ENCODE results near the gene TRIM45.

Gene TRIM45

DNA sequence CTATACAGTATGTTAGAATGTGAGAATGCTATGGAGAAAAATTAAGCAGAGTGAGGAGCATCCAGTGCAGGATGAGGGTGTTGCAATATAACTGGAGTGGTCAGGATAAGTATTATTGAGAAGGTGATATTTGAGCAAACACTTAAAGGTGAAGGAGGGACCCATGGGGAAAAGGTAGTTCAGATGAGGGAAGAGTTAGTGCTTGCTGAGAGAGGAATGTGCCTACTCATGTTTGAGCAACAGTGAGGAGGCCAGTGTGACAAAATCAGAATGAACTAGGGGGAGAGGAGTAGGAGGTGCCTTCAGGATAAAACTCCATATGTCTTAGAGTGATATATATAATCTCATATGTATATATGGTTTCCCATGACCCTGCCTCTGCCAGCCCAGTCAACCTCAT, 6.2 kb upstream of the TRIM45 start:
- H2BK5ac ChIP-seq (ENCODE audit: low read depth, low read length, poor library complexity, severe bottlenecking): no peak overlapping the region
- H3K27ac ChIP-seq (ENCODE audit: low read length, poor library complexity, severe bottlenecking): no peak overlapping the region
- no peak overlapping the region for H3K4me3 ChIP-seq (ENCODE audit: insufficient read depth in 1 of 2, low read depth in 1 of 2, low read length in 2 of 2)
- no peaks in the 10 kb centered on the region for H3K36me3 ChIP-seq (ENCODE audit: control insufficient read depth in 1 of 2, insufficient read depth in 2 of 2, low read depth in 1 of 2, low read length in 2 of 2)
- no peak overlapping the region for H3K14ac ChIP-seq (ENCODE audit: low read length in 2 of 2)
- peak overlapping the region; percentile 7 for H3K9ac ChIP-seq (ENCODE audit: low read length)
- no peak overlapping the region for H3K18ac ChIP-seq (ENCODE audit: low read depth in 1 of 2, low read length in 2 of 2)
- H2BK12ac ChIP-seq (ENCODE audit: low read length in 2 of 2): no peak overlapping the region
- no peak overlapping the region for H3K4me2 ChIP-seq (ENCODE audit: low read length, poor library complexity, severe bottlenecking)
- H3K27me3 ChIP-seq (ENCODE audit: control insufficient read depth in 1 of 2, insufficient read depth in 1 of 2, low read length in 2 of 2): peaks cover 10 to 15% of the 10 kb centered on the region in 2 experiments
- H3K4ac ChIP-seq (ENCODE audit: low read depth in 1 of 2, low read length in 2 of 2): no peak overlapping the region
- H3K79me1 ChIP-seq (replicated peaks; ENCODE audit: low read length, poor library complexity, severe bottlenecking): no peaks in the 10 kb centered on the region
- H3K23ac ChIP-seq (ENCODE audit: low read length in 2 of 2): no peak overlapping the region
- H2AFZ ChIP-seq (ENCODE audit: low read depth, low read length): no peak overlapping the region
- no peak overlapping the region for H4K91ac ChIP-seq (ENCODE audit: low read length)
- DNase-seq: no peak
- H2BK15ac ChIP-seq (ENCODE audit: low read depth, poor library complexity, severe bottlenecking): no peak overlapping the region
- H4K8ac ChIP-seq (ENCODE audit: low read length): no peak overlapping the region
- no peak overlapping the region for H2BK120ac ChIP-seq (ENCODE audit: low read depth, low read length)
- H3K4me1 ChIP-seq (ENCODE audit: control insufficient read depth, insufficient read depth, low read depth, low read length): peaks cover 3% of the 10 kb centered on the region
- no peak overlapping the region for H2AK5ac ChIP-seq (ENCODE audit: low read length, severe bottlenecking)
- no peaks in the 10 kb centered on the region for H3K9me3 ChIP-seq (ENCODE audit: control insufficient read depth, low read length)

DNA sequence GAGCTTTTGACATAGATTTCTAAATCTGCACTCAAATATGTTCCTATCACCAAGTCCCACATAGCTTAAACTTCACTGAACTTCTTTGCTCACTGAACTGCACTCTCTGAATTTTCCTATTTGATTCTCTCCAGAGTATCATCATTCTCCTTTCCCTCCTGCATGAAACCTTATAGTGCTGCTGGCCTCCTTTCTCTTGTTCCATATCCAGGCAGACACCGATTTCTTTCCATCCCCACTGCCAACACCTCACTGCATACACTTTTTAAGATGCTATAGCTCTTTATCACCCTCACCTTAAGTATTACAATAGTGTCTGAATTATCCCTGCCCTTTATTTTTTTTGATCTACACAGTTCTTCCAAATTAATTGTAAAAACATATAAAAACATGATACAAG, 3.1 kb upstream of the TRIM45 start:
- Histone ChIP-seq H3K4me1 (ENCODE audit: control insufficient read depth, insufficient read depth, low read depth, low read length) (peaks cover 10% of the 10 kb centered on the region), H3K9me3 (ENCODE audit: control insufficient read depth, low read length) (no peaks in the 10 kb centered on the region), H2BK120ac (ENCODE audit: low read depth, low read length) (no peak overlapping the region), H3K18ac (ENCODE audit: low read depth in 1 of 2, low read length in 2 of 2) (no peak overlapping the region), H3K27me3 (ENCODE audit: control insufficient read depth in 1 of 2, insufficient read depth in 1 of 2, low read length in 2 of 2) (peaks cover 10 to 15% of the 10 kb centered on the region in 2 experiments), H3K27ac (ENCODE audit: low read length, poor library complexity, severe bottlenecking) (no peak overlapping the region), H2AK5ac (ENCODE audit: low read length, severe bottlenecking) (no peak overlapping the region), H3K36me3 (ENCODE audit: control insufficient read depth in 1 of 2, insufficient read depth in 2 of 2, low read depth in 1 of 2, low read length in 2 of 2) (no peaks in the 10 kb centered on the region), H2AFZ (ENCODE audit: low read depth, low read length) (no peak overlapping the region), H2BK12ac (ENCODE audit: low read length in 2 of 2) (no peak overlapping the region), H3K79me1 (replicated peaks; ENCODE audit: low read length, poor library complexity, severe bottlenecking) (no peaks in the 10 kb centered on the region), H3K14ac (ENCODE audit: low read length in 2 of 2) (no peak overlapping the region), H2BK15ac (ENCODE audit: low read depth, poor library complexity, severe bottlenecking) (no peak overlapping the region), H3K4me3 (ENCODE audit: insufficient read depth in 1 of 2, low read depth in 1 of 2, low read length in 2 of 2) (no peak overlapping the region), H2BK5ac (ENCODE audit: low read depth, low read length, poor library complexity, severe bottlenecking) (no peak overlapping the region), H4K91ac (ENCODE audit: low read length) (no peak overlapping the region), H3K23ac (ENCODE audit: low read length in 2 of 2) (no peak overlapping the region), H3K4ac (ENCODE audit: low read depth in 1 of 2, low read length in 2 of 2) (no peak overlapping the region), H3K4me2 (ENCODE audit: low read length, poor library complexity, severe bottlenecking) (no peak overlapping the region), H4K8ac (ENCODE audit: low read length) (no peak overlapping the region), H3K9ac (ENCODE audit: low read length) (no peak overlapping the region)
- WGBS: 76% methylated on average over 1 of the region's 1 CpG
- no peak for DNase-seq

DNA sequence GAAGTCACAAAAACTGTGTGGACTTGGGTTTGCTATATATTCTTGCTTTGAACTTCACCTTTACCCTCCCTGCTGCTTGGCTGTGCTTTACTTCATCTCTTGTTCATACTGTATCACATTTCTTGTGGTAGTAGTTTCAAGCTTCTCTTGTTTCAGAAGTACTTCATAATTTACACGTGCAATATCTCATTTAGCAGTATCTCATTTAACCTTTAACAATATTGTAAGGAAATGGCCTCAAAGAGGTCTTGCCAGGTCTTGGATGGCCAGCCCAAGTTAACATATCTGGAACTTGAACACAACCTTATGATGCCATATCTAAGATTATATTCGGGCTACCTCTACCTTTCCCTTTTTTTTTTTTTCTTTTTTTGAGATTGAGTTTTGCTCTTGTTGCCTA, 1.7 kb upstream of the TRIM45 start:
- WGBS: 94% methylated on average over 2 of the region's 2 CpGs
- no peak overlapping the region for H3K9ac ChIP-seq (ENCODE audit: low read length)
- no peak overlapping the region for H3K4me2 ChIP-seq (ENCODE audit: low read length, poor library complexity, severe bottlenecking)
- DNase-seq: no peak
- no peak overlapping the region for H3K4me3 ChIP-seq (ENCODE audit: insufficient read depth in 1 of 2, low read depth in 1 of 2, low read length in 2 of 2)
- no peak overlapping the region for H3K18ac ChIP-seq (ENCODE audit: low read depth in 1 of 2, low read length in 2 of 2)
- peaks cover 10 to 15% of the 10 kb centered on the region in 2 experiments for H3K27me3 ChIP-seq (ENCODE audit: control insufficient read depth in 1 of 2, insufficient read depth in 1 of 2, low read length in 2 of 2)
- peaks cover 10% of the 10 kb centered on the region for H3K4me1 ChIP-seq (ENCODE audit: control insufficient read depth, insufficient read depth, low read depth, low read length)
- H2BK15ac ChIP-seq (ENCODE audit: low read depth, poor library complexity, severe bottlenecking): no peak overlapping the region
- no peak overlapping the region for H2BK5ac ChIP-seq (ENCODE audit: low read depth, low read length, poor library complexity, severe bottlenecking)
- H3K27ac ChIP-seq (ENCODE audit: low read length, poor library complexity, severe bottlenecking): no peak overlapping the region
- no peaks in the 10 kb centered on the region for H3K79me1 ChIP-seq (replicated peaks; ENCODE audit: low read length, poor library complexity, severe bottlenecking)
- H3K23ac ChIP-seq (ENCODE audit: low read length in 2 of 2): no peak overlapping the region
- no peak overlapping the region for H2BK12ac ChIP-seq (ENCODE audit: low read length in 2 of 2)
- no peak overlapping the region for H3K4ac ChIP-seq (ENCODE audit: low read depth in 1 of 2, low read length in 2 of 2)
- H2AK5ac ChIP-seq (ENCODE audit: low read length, severe bottlenecking): no peak overlapping the region
- H3K36me3 ChIP-seq (ENCODE audit: control insufficient read depth in 1 of 2, insufficient read depth in 2 of 2, low read depth in 1 of 2, low read length in 2 of 2): peaks cover 0 to 2% of the 10 kb centered on the region in 2 experiments
- no peaks in the 10 kb centered on the region for H3K9me3 ChIP-seq (ENCODE audit: control insufficient read depth, low read length)
- H4K8ac ChIP-seq (ENCODE audit: low read length): no peak overlapping the region
- H3K14ac ChIP-seq (ENCODE audit: low read length in 2 of 2): no peak overlapping the region
- no peak overlapping the region for H2AFZ ChIP-seq (ENCODE audit: low read depth, low read length)
- H2BK120ac ChIP-seq (ENCODE audit: low read depth, low read length): no peak overlapping the region
- H4K91ac ChIP-seq (ENCODE audit: low read length): no peak overlapping the region

- H3K4me2 ChIP-seq (ENCODE audit: low read length, poor library complexity, severe bottlenecking): peak overlapping the region; percentile 61
- H3K27ac ChIP-seq (ENCODE audit: low read length, poor library complexity, severe bottlenecking): no peak overlapping the region
- no peak overlapping the region for H2BK120ac ChIP-seq (ENCODE audit: low read depth, low read length)
- H3K9ac ChIP-seq (ENCODE audit: low read length): peak overlapping the region; percentile 99
- no peaks in the 10 kb centered on the region for H3K79me1 ChIP-seq (replicated peaks; ENCODE audit: low read length, poor library complexity, severe bottlenecking)
- H2BK12ac ChIP-seq (ENCODE audit: low read length in 2 of 2): peak overlapping the region; percentile 38 to 48
- H3K4ac ChIP-seq (ENCODE audit: low read depth in 1 of 2, low read length in 2 of 2): peak overlapping the region; percentile 44 to 60
- H2AK5ac ChIP-seq (ENCODE audit: low read length, severe bottlenecking): peak overlapping the region; percentile 61
- peak overlapping the region; percentile 92 for H4K8ac ChIP-seq (ENCODE audit: low read length)
- peaks cover 0 to 8% of the 10 kb centered on the region in 2 experiments for H3K36me3 ChIP-seq (ENCODE audit: control insufficient read depth in 1 of 2, insufficient read depth in 2 of 2, low read depth in 1 of 2, low read length in 2 of 2)
- H3K4me1 ChIP-seq (ENCODE audit: control insufficient read depth, insufficient read depth, low read depth, low read length): peaks cover 10% of the 10 kb centered on the region
- H4K91ac ChIP-seq (ENCODE audit: low read length): peak overlapping the region; percentile 82
- WGBS: 32% methylated on average over 31 of the region's 32 CpGs
- peak overlapping the region in 1 of 2 experiments; percentile 9 for H3K23ac ChIP-seq (ENCODE audit: low read length in 2 of 2)
- H3K27me3 ChIP-seq (ENCODE audit: control insufficient read depth in 1 of 2, insufficient read depth in 1 of 2, low read length in 2 of 2): peaks cover 10 to 15% of the 10 kb centered on the region in 2 experiments
- peak overlapping the region; percentile 44 for H2BK15ac ChIP-seq (ENCODE audit: low read depth, poor library complexity, severe bottlenecking)
- peak overlapping the region; percentile 41 to 73 for H3K18ac ChIP-seq (ENCODE audit: low read depth in 1 of 2, low read length in 2 of 2)
- H2AFZ ChIP-seq (ENCODE audit: low read depth, low read length): peak overlapping the region; percentile 55
- no peaks in the 10 kb centered on the region for H3K9me3 ChIP-seq (ENCODE audit: control insufficient read depth, low read length)
- no peak overlapping the region for H3K14ac ChIP-seq (ENCODE audit: low read length in 2 of 2)
- H2BK5ac ChIP-seq (ENCODE audit: low read depth, low read length, poor library complexity, severe bottlenecking): no peak overlapping the region
- DNase-seq: no peak
- peak overlapping the region; percentile 42 to 97 for H3K4me3 ChIP-seq (ENCODE audit: insufficient read depth in 1 of 2, low read depth in 1 of 2, low read length in 2 of 2)
Measured at GRCh38 chr1:117122330-117123025, 929 bp upstream of the TRIM45 start.

All from mesenchymal stem cell (in vitro differentiated cells and primary cell).